Cerebellar nuclear complex (tissue), 1 donor: ENCODE data around the gene MCM10.
"Not testable (repeated sequence)": the region's sequence is repeated elsewhere in the genome, so short reads cannot be mapped to it uniquely, and the experiment has no call there.

Source experiments
- DNase-seq, 2 experiments: peaks; one replicate each; lab custom pipeline; 2025; lab: John Stamatoyannopoulos, UW

Gene MCM10

GRCh38 chr10:13221572-13221971 is 60.2 kb downstream of the MCM10 start:
- DNase-seq, result no peak

GRCh38 chr10:13222151-13222550 is 60.8 kb downstream of the MCM10 start:
- no peak for DNase-seq

- no peak for DNase-seq
These were observed 61.2 kb downstream of the MCM10 start for GRCh38 chr10:13222566-13222965.

GRCh38 chr10:13223241-13223640 is 61.9 kb downstream of the MCM10 start:
- no peak for DNase-seq

- no peak for DNase-seq
These were observed 63.0 kb downstream of the MCM10 start for GRCh38 chr10:13224210-13224995.

GRCh38 chr10:13225601-13226000 is 64.2 kb downstream of the MCM10 start:
- DNase-seq, result no peak

GRCh38 chr10:13227031-13227430 is 65.7 kb downstream of the MCM10 start:
- DNase-seq, result no peak

GRCh38 chr10:13231190-13231589 is 69.8 kb downstream of the MCM10 start:
- no peak for DNase-seq

- no peak for DNase-seq
These were observed 70.5 kb downstream of the MCM10 start for GRCh38 chr10:13231808-13232207.

GRCh38 chr10:13233358-13233757 is 72.0 kb downstream of the MCM10 start:
- no peak for DNase-seq

GRCh38 chr10:13234172-13234571 is 72.8 kb downstream of the MCM10 start, which contains the start of gene UCMA:
TSS of gene UCMA (minus strand) at chr10:13234374. CDS start at chr10:13234258, 116 bp downstream.
- no peak for DNase-seq

- not testable (repeated sequence) for DNase-seq
These were observed 73.4 kb downstream of the MCM10 start for GRCh38 chr10:13234736-13235135.

GRCh38 chr10:13236638-13237037 is 75.3 kb downstream of the MCM10 start:
- DNase-seq, result no peak

GRCh38 chr10:13238271-13239077 is 77.1 kb downstream of the MCM10 start:
- no peak for DNase-seq

- DNase-seq, result no peak
These were observed 78.6 kb downstream of the MCM10 start for GRCh38 chr10:13239923-13240322.

- no peak for DNase-seq
These were observed 80.3 kb downstream of the MCM10 start for GRCh38 chr10:13241613-13242012.

GRCh38 chr10:13242260-13242659 is 80.9 kb downstream of the MCM10 start:
- DNase-seq, result not testable (repeated sequence)

- DNase-seq, result no peak
These were observed 85.9 kb downstream of the MCM10 start for GRCh38 chr10:13247246-13247645.

GRCh38 chr10:13247784-13248183 is 86.4 kb downstream of the MCM10 start:
- DNase-seq, result no peak

- no peak for DNase-seq
These were observed 92.4 kb downstream of the MCM10 start for GRCh38 chr10:13253726-13254125.

- DNase-seq, result no peak
These were observed 95.3 kb downstream of the MCM10 start for GRCh38 chr10:13256627-13257026.

- DNase-seq, result no peak
These were observed 96.3 kb downstream of the MCM10 start for GRCh38 chr10:13257621-13258140.
